A549 (cell line): ENCODE measurements around the gene PDE8A.

Source experiments
- CEBPB ChIP-seq, 2 experiments: fragments of >200 bp in 1 of 2; sonication (Bioruptor Twin) in 1 of 2; formaldehyde crosslinking in 1 of 2; IDR thresholded peaks; 2 replicates each; pipeline ENCODE4 v1.6.1; 2012 to 2016
- CHD2 ChIP-seq: fragments of 150-350 bp; IDR thresholded peaks from 2 replicates; pipeline ENCODE4 v1.6.1; 2014; ENCODE audit warnings: low read length; ENCODE audit not compliant: partially characterized antibody
- FOXS1 ChIP-seq: fragments of 250-450 bp; sonication (Bioruptor Pico); IDR thresholded peaks from 2 replicates; pipeline ENCODE4 v1.5.0; 2020; ENCODE audit warnings: mild to moderate bottlenecking, moderate library complexity
- POLR2A ChIP-seq: IDR thresholded peaks from 2 replicates; pipeline ENCODE4 v1.6.1; 2012; ENCODE audit warnings: mild to moderate bottlenecking, low read length
- POLR2AphosphoS2 ChIP-seq: conservative IDR thresholded peaks from 2 replicates; pipeline ENCODE4 v1.6.1; 2012; ENCODE audit warnings: low read length, improper control_type of control experiment, inconsistent platforms
- RAD21 ChIP-seq, 2 experiments: fragments of >200 bp in 1 of 2; sonication (Bioruptor Twin) in 1 of 2; formaldehyde crosslinking in 1 of 2; IDR thresholded peaks in 1 of 2; conservative IDR thresholded peaks in 1 of 2; 2 replicates in 1 of 2; 3 replicates in 1 of 2; pipeline ENCODE4 v1.6.1; 2012 to 2018; ENCODE audit warnings: inconsistent platforms in 1 of 2
- SMC3 ChIP-seq: fragments of >200 bp; sonication (Bioruptor Twin); formaldehyde crosslinking; IDR thresholded peaks from 3 replicates; pipeline ENCODE4 v1.6.1; 2018; ENCODE audit warnings: inconsistent platforms
- TF ChIP-seq, protein P1 (sequence below): fragments of >200 bp; sonication (Bioruptor Twin); formaldehyde crosslinking; IDR thresholded peaks from 3 replicates; pipeline ENCODE4 v1.5.1; 2016

DNA sequence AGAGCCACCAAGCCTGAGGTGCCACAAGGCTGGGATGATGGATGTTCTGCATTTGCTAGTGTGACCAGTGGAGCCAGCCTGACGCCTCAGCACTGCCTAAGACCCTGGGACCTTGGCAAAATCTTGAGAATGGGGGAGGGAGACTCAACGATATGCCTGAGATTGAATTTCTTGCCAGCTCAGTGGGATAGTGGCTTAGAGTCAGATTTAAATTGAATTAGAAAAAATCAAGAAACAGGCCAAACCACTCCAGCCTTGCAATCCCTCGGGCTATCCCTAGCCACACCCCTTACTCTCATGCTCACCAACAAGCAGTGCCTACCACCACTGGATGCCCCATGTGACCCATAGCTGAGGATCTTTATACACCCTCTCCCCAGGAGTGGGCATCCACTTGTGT lies 18.7 kb upstream of the PDE8A start:
- TF ChIP-seq POLR2A (no peak), RAD21 (conservative IDR thresholded peaks at IDR 0.05 in 1 of 2, IDR thresholded peaks at IDR 0.05 in 1 of 2) (no peak), SMC3 (no peak), FOXS1 (CRISPR knock-in tag) (no peak), CEBPB (IDR thresholded peaks at IDR 0.05) (no peak), POLR2AphosphoS2 (no peak), CHD2 (no peak)
- TF ChIP-seq, protein P1, sequence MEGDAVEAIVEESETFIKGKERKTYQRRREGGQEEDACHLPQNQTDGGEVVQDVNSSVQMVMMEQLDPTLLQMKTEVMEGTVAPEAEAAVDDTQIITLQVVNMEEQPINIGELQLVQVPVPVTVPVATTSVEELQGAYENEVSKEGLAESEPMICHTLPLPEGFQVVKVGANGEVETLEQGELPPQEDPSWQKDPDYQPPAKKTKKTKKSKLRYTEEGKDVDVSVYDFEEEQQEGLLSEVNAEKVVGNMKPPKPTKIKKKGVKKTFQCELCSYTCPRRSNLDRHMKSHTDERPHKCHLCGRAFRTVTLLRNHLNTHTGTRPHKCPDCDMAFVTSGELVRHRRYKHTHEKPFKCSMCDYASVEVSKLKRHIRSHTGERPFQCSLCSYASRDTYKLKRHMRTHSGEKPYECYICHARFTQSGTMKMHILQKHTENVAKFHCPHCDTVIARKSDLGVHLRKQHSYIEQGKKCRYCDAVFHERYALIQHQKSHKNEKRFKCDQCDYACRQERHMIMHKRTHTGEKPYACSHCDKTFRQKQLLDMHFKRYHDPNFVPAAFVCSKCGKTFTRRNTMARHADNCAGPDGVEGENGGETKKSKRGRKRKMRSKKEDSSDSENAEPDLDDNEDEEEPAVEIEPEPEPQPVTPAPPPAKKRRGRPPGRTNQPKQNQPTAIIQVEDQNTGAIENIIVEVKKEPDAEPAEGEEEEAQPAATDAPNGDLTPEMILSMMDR: no peak
